ENCODE results near the gene HOXB3.

The HOXB3 gene

GRCh38 chr17:48589831-48590606 is at the start of gene HOXB3:
Gene HOXB3, minus strand, starts transcription at chr17:48590241. Its CDS starts 37,767 bp downstream, at chr17:48552474.
- DNase-seq (ENCODE audit: low spot score) = no peak

GRCh38 chr17:48639136-48639535 is 49.1 kb upstream of the HOXB3 start:
- DNase-seq (ENCODE audit: low spot score) = no peak

GRCh38 chr17:48637323-48638260 is 47.6 kb upstream of the HOXB3 start:
- DNase-seq (ENCODE audit: low spot score) = no peak

- no peak for DNase-seq (ENCODE audit: low spot score)
Measured at GRCh38 chr17:48636177-48637018, 46.4 kb upstream of the HOXB3 start.

- no peak for DNase-seq (ENCODE audit: low spot score)
Measured at GRCh38 chr17:48634493-48635208, 44.6 kb upstream of the HOXB3 start.

GRCh38 chr17:48633266-48633677 is 43.2 kb upstream of the HOXB3 start:
- DNase-seq (ENCODE audit: low spot score) = no peak

- DNase-seq (ENCODE audit: low spot score) = no peak
Measured at GRCh38 chr17:48632579-48633265, 42.7 kb upstream of the HOXB3 start.

- DNase-seq (ENCODE audit: low spot score) = no peak
Measured at GRCh38 chr17:48631693-48632578, 41.9 kb upstream of the HOXB3 start.

- no peak for DNase-seq (ENCODE audit: low spot score)
Measured at GRCh38 chr17:48630925-48631692, 41.1 kb upstream of the HOXB3 start.

GRCh38 chr17:48630009-48630924 is 40.2 kb upstream of the HOXB3 start:
- no peak for DNase-seq (ENCODE audit: low spot score)

- DNase-seq (ENCODE audit: low spot score) = no peak
Measured at GRCh38 chr17:48629411-48629759, 39.3 kb upstream of the HOXB3 start.

- no peak for DNase-seq (ENCODE audit: low spot score)
Measured at GRCh38 chr17:48628649-48629410, 38.8 kb upstream of the HOXB3 start.

GRCh38 chr17:48627623-48628521 is 37.8 kb upstream of the HOXB3 start:
- no peak for DNase-seq (ENCODE audit: low spot score)

GRCh38 chr17:48627118-48627597 is 37.1 kb upstream of the HOXB3 start:
- DNase-seq (ENCODE audit: low spot score) = no peak

- no peak for DNase-seq (ENCODE audit: low spot score)
Measured at GRCh38 chr17:48626245-48627117, 36.4 kb upstream of the HOXB3 start, which contains the start of gene HOXB9. Gene HOXB9, minus strand, starts transcription at chr17:48626358. Its CDS starts 89 bp downstream, at chr17:48626269.
